NCI-H2196 (cell line): ENCODE measurements around the gene CGB8.
"Not testable (repeated sequence)": the region's sequence is repeated elsewhere in the genome, so short reads cannot be mapped to it uniquely, and the experiment has no call there.

Source experiments
- DNase-seq: peaks from one replicate; lab custom pipeline; 2025; ENCODE audit not compliant: unreplicated experiment; lab: John Stamatoyannopoulos, UW

CGB8 gene

GRCh38 chr19:49064768-49065611, 16.1 kb upstream of the CGB8 start, which contains the start of gene NTF4:
Gene NTF4 (minus strand): TSS chr19:49064818. CDS start chr19:49061997, 2,821 bp downstream.
- peak; percentile 22 for DNase-seq

GRCh38 chr19:49064029-49064629, 15.2 kb upstream of the CGB8 start:
- no peak for DNase-seq

GRCh38 chr19:49061445-49061844, 12.5 kb upstream of the CGB8 start:
- DNase-seq: no peak

- no peak for DNase-seq
Measured at GRCh38 chr19:49061000-49061399, 12.1 kb upstream of the CGB8 start.

GRCh38 chr19:49059053-49059452, 10.1 kb upstream of the CGB8 start:
- no peak for DNase-seq

- DNase-seq: no peak
Measured at GRCh38 chr19:49058562-49058961, 9.7 kb upstream of the CGB8 start.

- peak; percentile 44 for DNase-seq
Measured at GRCh38 chr19:49057636-49058234, 8.8 kb upstream of the CGB8 start, which contains the start of gene CGB7. Gene CGB7 (minus strand): TSS chr19:49057749. CDS start chr19:49055375, 2,374 bp downstream.

- not testable (repeated sequence) for DNase-seq
Measured at GRCh38 chr19:49056902-49057596, 8.1 kb upstream of the CGB8 start.

GRCh38 chr19:49056101-49056901, 7.4 kb upstream of the CGB8 start:
- DNase-seq: peak; percentile 59

GRCh38 chr19:49050376-49051033, 1.6 kb upstream of the CGB8 start:
- not testable (repeated sequence) for DNase-seq

GRCh38 chr19:49049834-49050233, 923 bp upstream of the CGB8 start:
- not testable (repeated sequence) for DNase-seq

GRCh38 chr19:49043548-49043947, 5.4 kb downstream of the CGB8 start, which contains the start of gene CGB5:
Gene CGB5 (plus strand): TSS chr19:49043848. CDS start chr19:49044210, 362 bp downstream.
- not testable (repeated sequence) for DNase-seq

- DNase-seq: not testable (repeated sequence)
Measured at GRCh38 chr19:49042666-49043065, 6.2 kb downstream of the CGB8 start.

GRCh38 chr19:49042177-49042576, 6.7 kb downstream of the CGB8 start:
- DNase-seq: no peak

- DNase-seq: not testable (repeated sequence)
Measured at GRCh38 chr19:49039736-49040135, 9.2 kb downstream of the CGB8 start.

GRCh38 chr19:49038557-49039276, 10.2 kb downstream of the CGB8 start:
- not testable (repeated sequence) for DNase-seq

GRCh38 chr19:49038111-49038510, 10.8 kb downstream of the CGB8 start:
- DNase-seq: not testable (repeated sequence)

GRCh38 chr19:49036815-49037214, 12.1 kb downstream of the CGB8 start, which contains the start of gene CGB1:
Gene CGB1 (minus strand): TSS chr19:49036895. CDS start chr19:49036711, 184 bp downstream.
- DNase-seq: peak; percentile 18
